Activated CD8-positive, alpha-beta T cell treated with anti-CD3 and anti-CD28 coated beads for 36 hours (primary cell): ENCODE measurements around the gene SLC26A8. TPM values are rescaled to one million over a fixed set of nuclear protein-coding genes. Genes with fewer than 3 reads are reported as not detected.
"Not testable (repeated sequence)": the region's sequence is repeated elsewhere in the genome, so short reads cannot be mapped to it uniquely, and the experiment has no call there.

Source experiments
- ATAC-seq: fragments of 200-7000 bp; cut with Tn5 transposase; one replicate; pipeline ENCODE4 v1.10.0; 2021; ENCODE audit warnings: mild to moderate bottlenecking, moderate library complexity
- CTCF ChIA-PET: fragments of 350-600 bp; sonication (Branson Sonifier 250); formaldehyde crosslinking; loops from one replicate; lab custom pipeline; 2021; ENCODE audit warnings: antibody characterized with exemption; lab: Charles Lee
- POLR2A ChIA-PET: fragments of 350-600 bp; sonication (Branson Sonifier 250); formaldehyde crosslinking; loops from one replicate; lab custom pipeline; 2021; ENCODE audit warnings: antibody characterized with exemption; lab: Charles Lee
- DNase-seq: peaks from one replicate; pipeline ENCODE4 v3.0.0-alpha.2; 2020
- H3K27ac Mint-ChIP-seq: one replicate; pipeline ENCODE4 v1.8.0; 2021; ENCODE audit warnings: mild to moderate bottlenecking, mixed read lengths
- H3K27me3 Mint-ChIP-seq: one replicate; pipeline ENCODE4 v1.8.0; 2021; ENCODE audit warnings: mixed read lengths
- H3K36me3 Mint-ChIP-seq: one replicate; pipeline ENCODE4 v1.8.0; 2021; ENCODE audit warnings: low read depth, mixed read lengths
- H3K4me1 Mint-ChIP-seq: one replicate; pipeline ENCODE4 v1.8.0; 2021; ENCODE audit warnings: low read depth, mixed read lengths
- H3K4me3 Mint-ChIP-seq: one replicate; pipeline ENCODE4 v1.8.0; 2021; ENCODE audit warnings: mild to moderate bottlenecking, moderate library complexity, mixed read lengths
- H3K9me3 Mint-ChIP-seq: one replicate; pipeline ENCODE4 v1.8.0; 2021; ENCODE audit warnings: mixed read lengths
- CTCF ChIP-seq: fragments of 200-600 bp; IDR thresholded peaks from one replicate; pipeline ENCODE4 v1.8.0; 2022; ENCODE audit warnings: antibody characterized with exemption, mild to moderate bottlenecking
- intact Hi-C: fragments of 100-400 bp; cut with micrococcal nuclease; formaldehyde crosslinking; loops from one replicate; pipeline ENCODE4 v1.10.0; 2022
- total RNA-seq, 2 experiments: library from RNA; stranded (reverse); gene quantifications; one replicate each; pipeline ENCODE4 v1.2.3, GENCODE V29; 2021

Gene SLC26A8
- total RNA-seq, 2 experiments from 2014 or later: not detected

DNA sequence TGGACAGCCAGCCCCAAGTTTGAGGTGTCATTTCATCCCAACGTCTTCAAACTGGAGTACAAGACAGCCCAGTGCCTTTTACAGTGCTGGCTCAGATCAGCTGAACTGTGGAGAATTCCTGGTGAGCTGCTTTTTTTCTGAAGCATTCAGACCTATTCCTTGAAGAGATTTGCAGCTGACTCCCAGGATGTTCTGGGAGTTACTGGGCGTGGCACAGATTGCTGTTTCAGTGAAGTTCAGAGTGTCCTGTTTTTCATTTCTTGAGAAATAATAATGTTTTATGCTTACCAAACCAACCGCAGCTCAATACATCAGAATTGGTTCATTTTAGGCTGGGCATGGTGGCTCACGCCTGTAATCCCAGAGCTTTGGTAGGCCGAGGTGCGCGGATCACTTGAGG is 70.1 kb downstream of the SLC26A8 start:
- no peak for DNase-seq
- Mint-ChIP-seq H3K27me3 (no peaks in the 10 kb centered on the region), H3K9me3 (no peaks in the 10 kb centered on the region), H3K36me3 (no peaks in the 10 kb centered on the region), H3K4me3 (no peak overlapping the region), H3K27ac (no peak overlapping the region), H3K4me1 (peaks cover 8% of the 10 kb centered on the region)
- intact Hi-C loops: no loop called here
- ATAC-seq: no peak
- POLR2A ChIA-PET: no interaction called here
- CTCF ChIA-PET: interaction anchor here (0.8 to 2.1 kb wide), 5 partner anchors 24 to 141 kb away, joined by 3 to 9 read pairs (median 3); no protein-coding TSS in a partner anchor
- no peak for TF ChIP-seq CTCF

- Mint-ChIP-seq H3K4me1 (peaks cover 8% of the 10 kb centered on the region), H3K27me3 (no peaks in the 10 kb centered on the region), H3K27ac (no peak overlapping the region), H3K9me3 (no peaks in the 10 kb centered on the region), H3K36me3 (no peaks in the 10 kb centered on the region), H3K4me3 (no peak overlapping the region)
- CTCF ChIA-PET: interaction anchor here (0.6 kb wide), 1 partner anchor 31 kb away, joined by 3 read pairs; no protein-coding TSS in a partner anchor
- intact Hi-C loops: no loop called here
- DNase-seq: peak; percentile 21
- TF ChIP-seq CTCF: no peak
- ATAC-seq: peak; percentile 51
- POLR2A ChIA-PET: no interaction called here
Measured at GRCh38 chr6:35948725-35949124, 75.7 kb downstream of the SLC26A8 start.

- no peaks in the 10 kb centered on the region for H3K36me3 Mint-ChIP-seq
- POLR2A ChIA-PET: interaction anchor here (1.7 kb wide), 1 partner anchor 162 kb away, joined by 5 read pairs; no protein-coding TSS in a partner anchor
- intact Hi-C loops: no loop called here
- DNase-seq (no peak), ATAC-seq (no peak)
- no peak overlapping the region for H3K27ac Mint-ChIP-seq
- H3K9me3 Mint-ChIP-seq: no peaks in the 10 kb centered on the region
- no peak for TF ChIP-seq CTCF
- CTCF ChIA-PET: interaction anchor here (1.3 kb wide), 1 partner anchor 10 kb away, joined by 6 read pairs; no protein-coding TSS in a partner anchor
- no peak overlapping the region for H3K4me3 Mint-ChIP-seq
- no peaks in the 10 kb centered on the region for H3K4me1 Mint-ChIP-seq
- no peaks in the 10 kb centered on the region for H3K27me3 Mint-ChIP-seq
Measured at GRCh38 chr6:35945650-35946025, 78.8 kb downstream of the SLC26A8 start.

DNA sequence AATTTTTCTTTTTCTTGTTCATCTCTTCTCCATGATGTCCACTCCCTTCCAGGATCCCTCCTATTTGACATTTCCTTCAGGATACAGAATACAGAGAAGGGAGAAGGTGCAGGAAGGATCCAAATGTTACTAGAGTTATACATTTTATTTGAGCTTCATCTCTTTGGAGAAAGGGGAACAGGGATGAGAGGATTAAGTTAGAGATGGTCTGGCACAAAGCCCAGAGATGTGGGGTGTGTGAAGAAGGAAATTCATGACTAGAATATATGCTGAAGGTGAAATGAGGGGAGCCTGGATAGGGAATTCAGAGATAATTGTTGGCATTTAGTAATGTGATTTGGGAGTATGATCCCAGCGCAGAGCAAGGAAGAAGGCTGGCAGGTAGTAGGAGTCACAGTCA is 81.1 kb downstream of the SLC26A8 start:
- DNase-seq (no peak), ATAC-seq (no peak)
- POLR2A ChIA-PET: interaction anchor here (1.0 kb wide), 1 partner anchor 17 kb away, joined by 3 read pairs; no protein-coding TSS in a partner anchor
- TF ChIP-seq CTCF: no peak
- Mint-ChIP-seq H3K36me3 (no peaks in the 10 kb centered on the region), H3K9me3 (no peaks in the 10 kb centered on the region), H3K27ac (no peak overlapping the region), H3K27me3 (peaks cover 3% of the 10 kb centered on the region), H3K4me1 (no peaks in the 10 kb centered on the region), H3K4me3 (no peak overlapping the region)
- intact Hi-C loops: no loop called here
- CTCF ChIA-PET: no interaction called here

DNA sequence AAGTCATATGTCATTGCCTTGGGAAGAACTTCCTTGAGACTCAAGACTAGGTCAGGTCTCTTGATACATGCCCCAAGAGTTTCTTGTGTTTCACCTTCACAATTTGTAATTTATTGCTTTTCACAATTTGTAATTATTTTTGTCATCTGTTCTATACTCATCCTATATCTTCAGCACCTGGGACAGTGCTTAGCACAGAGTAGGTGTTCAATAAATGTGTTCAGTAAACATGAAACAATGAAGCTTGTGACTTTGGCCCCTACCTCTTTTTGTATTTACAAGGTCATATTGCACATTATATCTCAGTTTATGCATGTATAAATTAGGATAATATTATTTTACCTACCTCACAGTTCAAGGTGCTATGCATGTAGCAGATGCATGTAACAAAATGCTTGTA is 82.1 kb downstream of the SLC26A8 start:
- CTCF ChIA-PET: no interaction called here
- Mint-ChIP-seq H3K4me3 (no peak overlapping the region), H3K4me1 (no peaks in the 10 kb centered on the region), H3K36me3 (no peaks in the 10 kb centered on the region), H3K27me3 (peaks cover 3% of the 10 kb centered on the region), H3K27ac (no peak overlapping the region), H3K9me3 (no peaks in the 10 kb centered on the region)
- TF ChIP-seq CTCF: no peak
- ATAC-seq (no peak), DNase-seq (no peak)
- intact Hi-C loops: no loop called here
- POLR2A ChIA-PET: no interaction called here

GRCh38 chr6:35941170-35941569 is 83.3 kb downstream of the SLC26A8 start:
- H3K27me3 Mint-ChIP-seq, H3K36me3 Mint-ChIP-seq, H3K9me3 Mint-ChIP-seq, DNase-seq, ATAC-seq, H3K27ac Mint-ChIP-seq, H3K4me3 Mint-ChIP-seq, CTCF ChIA-PET, H3K4me1 Mint-ChIP-seq, POLR2A ChIA-PET, intact Hi-C loops: not testable (repeated sequence)

GRCh38 chr6:35940014-35940413 is 84.4 kb downstream of the SLC26A8 start:
- CTCF ChIA-PET: interaction anchor here (1.1 kb wide), 1 partner anchor 10 kb away, joined by 3 read pairs; no protein-coding TSS in a partner anchor
- H3K4me3 Mint-ChIP-seq, H3K9me3 Mint-ChIP-seq, POLR2A ChIA-PET, intact Hi-C loops, H3K27ac Mint-ChIP-seq, H3K27me3 Mint-ChIP-seq, H3K36me3 Mint-ChIP-seq, DNase-seq, H3K4me1 Mint-ChIP-seq, ATAC-seq: not testable (repeated sequence)

DNA sequence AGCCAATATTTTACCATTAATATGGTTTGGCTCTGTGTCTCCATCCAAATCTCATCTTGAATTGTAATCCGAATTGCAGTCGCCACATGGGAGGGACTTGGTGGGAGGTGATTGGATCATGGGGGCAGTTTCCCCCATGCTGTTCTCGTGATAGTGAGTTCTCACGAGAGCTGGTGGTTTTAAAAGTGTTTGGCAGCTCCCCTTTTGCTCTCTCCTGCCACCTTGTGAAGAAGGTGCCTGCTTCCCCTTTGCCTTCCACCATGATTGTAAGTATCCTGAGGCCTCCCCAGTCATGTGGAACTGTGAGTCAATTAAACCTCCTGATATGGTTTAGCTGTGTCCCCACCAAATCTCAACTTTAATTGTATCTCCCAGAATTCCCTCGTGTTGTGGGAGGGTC is 85.2 kb downstream of the SLC26A8 start:
- H3K36me3 Mint-ChIP-seq, H3K4me1 Mint-ChIP-seq, DNase-seq, H3K27ac Mint-ChIP-seq, H3K9me3 Mint-ChIP-seq, ATAC-seq, H3K4me3 Mint-ChIP-seq, POLR2A ChIA-PET, H3K27me3 Mint-ChIP-seq, intact Hi-C loops: not testable (repeated sequence)
- CTCF ChIA-PET: interaction anchor here (1.0 to 1.1 kb wide), 2 partner anchors 9 to 18 kb away, joined by 3 read pairs; partner anchors contain the start of gene SRPK1
